Natural killer cell (primary cell): ENCODE data around the gene FGGY. TPM values are rescaled to one million over a fixed set of nuclear protein-coding genes. Genes with fewer than 3 reads are reported as not detected.

Experiments used
- ATAC-seq, 3 donors: fragments of 150-1000 bp in 2 of 3; fragments of 200-7000 bp in 1 of 3; cut with Tn5 transposase; 1 replicate in 1 of 3; 2 replicates in 2 of 3; pipeline ENCODE4 v1.10.0; 2021; ENCODE audit warnings: mild to moderate bottlenecking in 2 of 3, moderate library complexity in 2 of 3
- DNase-seq, 2 donors: peaks; one replicate each; pipeline versions ENCODE4 v3.0.0 to v3.0.0-alpha.2; 2013 to 2021; ENCODE audit warnings: mixed read lengths in 1 of 2
- H3K27ac ChIP-seq: one replicate; pipeline ENCODE4 v1.5.1; 2013; ENCODE audit warnings: mild to moderate bottlenecking, low read length
- H3K27me3 ChIP-seq: one replicate; pipeline ENCODE4 v1.6.1; 2013; ENCODE audit warnings: low read length; ENCODE audit not compliant: control insufficient read depth, insufficient read depth
- H3K36me3 ChIP-seq: one replicate; pipeline ENCODE4 v1.6.1; 2013; ENCODE audit warnings: low read length; ENCODE audit not compliant: control insufficient read depth, insufficient read depth
- H3K4me1 ChIP-seq: one replicate; pipeline ENCODE4 v1.6.1; 2013; ENCODE audit warnings: low read length; ENCODE audit not compliant: control insufficient read depth, insufficient read depth
- H3K4me3 ChIP-seq: one replicate; pipeline ENCODE4 v1.5.1; 2013; ENCODE audit warnings: low read length
- H3K9me3 ChIP-seq: one replicate; pipeline ENCODE4 v1.6.1; 2013; ENCODE audit warnings: low read length; ENCODE audit not compliant: control insufficient read depth, insufficient read depth
- H3K27ac Mint-ChIP-seq, 2 donors: one replicate each; pipeline ENCODE4 v1.8.0; 2022; ENCODE audit warnings: mild to moderate bottlenecking in 2 of 2, mixed read lengths in 2 of 2, moderate library complexity in 1 of 2
- H3K27me3 Mint-ChIP-seq, 2 donors: one replicate each; pipeline ENCODE4 v1.8.0; 2022; ENCODE audit warnings: low read depth in 2 of 2, mixed read lengths in 2 of 2
- H3K36me3 Mint-ChIP-seq: one replicate; pipeline ENCODE4 v1.8.0; 2022; ENCODE audit warnings: mixed read lengths
- H3K4me1 Mint-ChIP-seq, 2 donors: one replicate each; pipeline ENCODE4 v1.8.0; 2022; ENCODE audit warnings: mixed read lengths in 2 of 2
- H3K4me3 Mint-ChIP-seq: one replicate; pipeline ENCODE4 v1.8.0; 2022; ENCODE audit warnings: mild to moderate bottlenecking, moderate library complexity, mixed read lengths
- H3K9me3 Mint-ChIP-seq, 2 donors: one replicate each; pipeline ENCODE4 v1.8.0; 2022; ENCODE audit warnings: mixed read lengths in 2 of 2
- WGBS: methylation state at CpG from one replicate; pipeline ENCODE4 v1.1.7; 2013; ENCODE audit warnings: missing lambda C conversion rate; ENCODE audit not compliant: insufficient coverage; 5-methylcytosine and 5-hydroxymethylcytosine counted together
- intact Hi-C: fragments of 100-400 bp; cut with micrococcal nuclease; formaldehyde crosslinking; loops from one replicate; pipeline ENCODE4 v1.14.2; 2022
- total RNA-seq, 4 donors: library from RNA; stranded (reverse); fragments of 120-200 nt in 1 of 4; gene quantifications; one replicate each; pipeline versions ENCODE4 v1.2.3 to v1.2.4, GENCODE V29; 2013 to 2022
- TF ChIP-seq, protein P1 (sequence below): fragments of 200-600 bp; IDR thresholded peaks from one replicate; pipeline ENCODE4 v1.8.0; 2022; ENCODE audit warnings: antibody characterized with exemption

The FGGY gene
- total RNA-seq, 3 donors from 2014 or later (not counting 1 experiment from before 2014, with no cell fraction given), result 21.8 to 31.5 (median 21.8) TPM

DNA sequence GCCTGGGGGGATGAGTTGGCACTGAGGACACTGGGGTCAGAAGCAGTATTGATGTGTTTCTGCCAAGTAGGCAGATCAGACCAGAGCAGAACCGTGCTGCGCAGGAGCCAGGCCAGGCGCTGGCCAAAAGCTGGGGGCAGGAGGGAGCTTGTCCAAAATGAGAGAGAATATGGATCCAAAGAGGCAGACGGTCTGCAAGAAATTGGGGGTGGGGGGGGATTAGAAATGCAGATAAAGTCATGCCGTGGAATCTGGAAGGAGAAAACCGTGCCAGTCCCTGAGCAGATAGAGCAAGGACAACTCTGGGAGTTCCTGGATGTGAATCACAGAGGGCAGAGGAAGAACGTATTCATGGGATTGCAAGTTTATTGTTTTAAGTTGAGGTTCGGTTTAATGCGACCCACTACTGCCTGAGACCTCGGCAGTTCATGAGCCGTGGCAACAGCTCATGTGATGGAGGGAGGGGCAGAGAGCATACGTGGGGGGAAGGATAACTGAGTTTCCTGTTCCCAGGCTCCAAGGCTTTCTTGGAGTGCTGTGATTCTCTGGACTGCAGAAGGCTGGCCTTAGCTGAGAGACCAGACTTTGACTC is 224.0 kb downstream of the FGGY start:
- Mint-ChIP-seq H3K27me3 (no peaks in the 10 kb centered on the region), H3K4me1 (no peaks in the 10 kb centered on the region), H3K9me3 (no peaks in the 10 kb centered on the region), H3K36me3 (no peaks in the 10 kb centered on the region), H3K27ac (no peak overlapping the region), H3K4me3 (no peak overlapping the region)
- WGBS, result 95% methylated on average over 12 of the region's 12 CpGs
- Histone ChIP-seq H3K36me3 (no peaks in the 10 kb centered on the region), H3K9me3 (no peaks in the 10 kb centered on the region), H3K27ac (no peak overlapping the region), H3K4me1 (no peaks in the 10 kb centered on the region), H3K4me3 (no peak overlapping the region), H3K27me3 (no peaks in the 10 kb centered on the region)
- ATAC-seq, result no peak
- intact Hi-C loops, result no loop called here
- TF ChIP-seq, protein P1, sequence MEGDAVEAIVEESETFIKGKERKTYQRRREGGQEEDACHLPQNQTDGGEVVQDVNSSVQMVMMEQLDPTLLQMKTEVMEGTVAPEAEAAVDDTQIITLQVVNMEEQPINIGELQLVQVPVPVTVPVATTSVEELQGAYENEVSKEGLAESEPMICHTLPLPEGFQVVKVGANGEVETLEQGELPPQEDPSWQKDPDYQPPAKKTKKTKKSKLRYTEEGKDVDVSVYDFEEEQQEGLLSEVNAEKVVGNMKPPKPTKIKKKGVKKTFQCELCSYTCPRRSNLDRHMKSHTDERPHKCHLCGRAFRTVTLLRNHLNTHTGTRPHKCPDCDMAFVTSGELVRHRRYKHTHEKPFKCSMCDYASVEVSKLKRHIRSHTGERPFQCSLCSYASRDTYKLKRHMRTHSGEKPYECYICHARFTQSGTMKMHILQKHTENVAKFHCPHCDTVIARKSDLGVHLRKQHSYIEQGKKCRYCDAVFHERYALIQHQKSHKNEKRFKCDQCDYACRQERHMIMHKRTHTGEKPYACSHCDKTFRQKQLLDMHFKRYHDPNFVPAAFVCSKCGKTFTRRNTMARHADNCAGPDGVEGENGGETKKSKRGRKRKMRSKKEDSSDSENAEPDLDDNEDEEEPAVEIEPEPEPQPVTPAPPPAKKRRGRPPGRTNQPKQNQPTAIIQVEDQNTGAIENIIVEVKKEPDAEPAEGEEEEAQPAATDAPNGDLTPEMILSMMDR, result no peak
- DNase-seq, result no peak

DNA sequence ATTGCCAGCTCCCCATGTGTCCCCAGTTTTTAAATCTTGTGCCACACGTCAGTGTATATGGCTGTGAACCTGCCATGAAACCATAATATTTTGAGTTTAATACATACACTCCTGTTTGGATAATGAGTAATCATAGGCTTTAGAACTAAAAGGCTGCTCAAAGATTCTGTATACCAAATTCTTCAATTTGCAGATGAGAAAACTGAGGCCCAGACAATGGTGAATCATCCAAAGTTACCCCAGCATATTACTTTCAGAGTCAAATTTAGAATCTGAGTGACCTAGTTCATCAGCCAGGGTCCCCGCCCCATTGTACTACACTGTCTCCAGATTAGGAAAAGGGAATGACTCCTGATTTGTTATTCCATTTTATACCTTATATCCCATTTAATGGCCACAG is 224.6 kb downstream of the FGGY start:
- no peaks in the 10 kb centered on the region for H3K27me3 ChIP-seq

DNA sequence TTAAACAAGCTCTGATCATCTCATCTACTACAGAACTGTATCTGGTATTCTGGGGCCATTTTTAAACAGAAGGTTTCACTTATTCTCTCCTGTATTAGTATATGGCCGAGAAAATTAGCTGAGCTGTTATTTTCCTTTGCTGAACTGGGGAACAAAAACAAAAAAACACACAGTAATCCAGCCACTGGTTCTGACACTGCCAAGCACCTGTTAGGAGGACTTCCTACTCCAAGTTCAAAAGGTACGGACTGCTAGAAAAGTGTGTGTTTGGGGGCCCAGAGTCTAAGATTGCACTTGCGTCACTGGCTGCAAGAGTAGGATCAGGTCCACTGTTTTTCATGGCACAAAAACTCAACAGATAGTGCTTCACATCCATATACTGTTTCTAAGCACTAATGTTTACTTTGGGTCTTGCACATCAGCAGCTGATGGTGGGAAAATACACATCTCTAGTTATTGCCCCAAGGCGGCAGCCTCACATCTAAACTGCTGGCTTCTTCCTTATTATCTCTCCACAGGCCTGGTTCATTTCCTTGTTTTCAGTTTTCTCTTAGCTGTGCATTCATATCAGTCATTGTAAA is 226.1 kb downstream of the FGGY start:
- intact Hi-C loops, result no loop called here
- ATAC-seq, result no peak
- TF ChIP-seq, protein P1, result no peak
- H3K9me3 Mint-ChIP-seq, result no peaks in the 10 kb centered on the region
- Histone ChIP-seq H3K27me3 (no peaks in the 10 kb centered on the region), H3K36me3 (no peaks in the 10 kb centered on the region), H3K4me3 (no peak overlapping the region), H3K4me1 (no peaks in the 10 kb centered on the region), H3K9me3 (no peaks in the 10 kb centered on the region), H3K27ac (no peak overlapping the region)
- no peak overlapping the region for H3K27ac Mint-ChIP-seq
- 100% methylated on average over 4 of the region's 4 CpGs for WGBS
- H3K36me3 Mint-ChIP-seq, result no peaks in the 10 kb centered on the region
- H3K4me1 Mint-ChIP-seq, result no peaks in the 10 kb centered on the region
- no peaks in the 10 kb centered on the region for H3K27me3 Mint-ChIP-seq
- H3K4me3 Mint-ChIP-seq, result no peak overlapping the region
- no peak for DNase-seq

More for the DNA sequence above, 224.6 kb downstream of the FGGY start:
- Mint-ChIP-seq H3K27me3 (no peaks in the 10 kb centered on the region), H3K4me3 (no peak overlapping the region), H3K9me3 (no peaks in the 10 kb centered on the region), H3K27ac (no peak overlapping the region), H3K36me3 (no peaks in the 10 kb centered on the region), H3K4me1 (no peaks in the 10 kb centered on the region)
- intact Hi-C loops, result no loop called here
- TF ChIP-seq, protein P1, result no peak
- H3K36me3 ChIP-seq, result no peaks in the 10 kb centered on the region
- no peaks in the 10 kb centered on the region for H3K9me3 ChIP-seq
- ATAC-seq (no peak), DNase-seq (no peak)
- no peak overlapping the region for H3K27ac ChIP-seq
- H3K4me3 ChIP-seq, result no peak overlapping the region
- WGBS, result 92% methylated on average over 2 of the region's 2 CpGs
- no peaks in the 10 kb centered on the region for H3K4me1 ChIP-seq
